ENCODE data around the gene NCR3LG1.

The NCR3LG1 gene

GRCh38 chr11:17395554-17395961, 44.0 kb downstream of the NCR3LG1 start:
- WGBS = 89% methylated on average over 20 of the region's 20 CpGs
- H4K8ac ChIP-seq (ENCODE audit: low read length) = no peak overlapping the region
- no peak overlapping the region for H2AK5ac ChIP-seq (ENCODE audit: low read length, severe bottlenecking)
- no peak overlapping the region for H4K91ac ChIP-seq (ENCODE audit: low read length)
- no peak overlapping the region for H3K14ac ChIP-seq (ENCODE audit: low read length in 2 of 2)
- no peaks in the 10 kb centered on the region for H3K36me3 ChIP-seq (ENCODE audit: control insufficient read depth in 1 of 2, insufficient read depth in 2 of 2, low read depth in 1 of 2, low read length in 2 of 2)
- no peak overlapping the region for H2BK120ac ChIP-seq (ENCODE audit: low read depth, low read length)
- H2AFZ ChIP-seq (ENCODE audit: low read depth, low read length) = no peak overlapping the region
- no peak overlapping the region for H3K4ac ChIP-seq (ENCODE audit: low read depth in 1 of 2, low read length in 2 of 2)
- no peak overlapping the region for H3K23ac ChIP-seq (ENCODE audit: low read length in 2 of 2)
- no peak overlapping the region for H3K4me2 ChIP-seq (ENCODE audit: low read length, poor library complexity, severe bottlenecking)
- H3K4me1 ChIP-seq (ENCODE audit: control insufficient read depth, insufficient read depth, low read depth, low read length) = no peaks in the 10 kb centered on the region
- H3K9ac ChIP-seq (ENCODE audit: low read length) = no peak overlapping the region
- H2BK15ac ChIP-seq (ENCODE audit: low read depth, poor library complexity, severe bottlenecking) = no peak overlapping the region
- no peaks in the 10 kb centered on the region for H3K79me1 ChIP-seq (replicated peaks; ENCODE audit: low read length, poor library complexity, severe bottlenecking)
- H2BK12ac ChIP-seq (ENCODE audit: low read length in 2 of 2) = no peak overlapping the region
- no peak for DNase-seq
- no peak overlapping the region for H2BK5ac ChIP-seq (ENCODE audit: low read depth, low read length, poor library complexity, severe bottlenecking)
- H3K27ac ChIP-seq (ENCODE audit: low read length, poor library complexity, severe bottlenecking) = no peak overlapping the region
- H3K4me3 ChIP-seq (ENCODE audit: insufficient read depth in 1 of 2, low read depth in 1 of 2, low read length in 2 of 2) = no peak overlapping the region
- no peaks in the 10 kb centered on the region for H3K9me3 ChIP-seq (ENCODE audit: control insufficient read depth, low read length)
- H3K18ac ChIP-seq (ENCODE audit: low read depth in 1 of 2, low read length in 2 of 2) = no peak overlapping the region
- peaks cover 27 to 62% of the 10 kb centered on the region in 2 experiments for H3K27me3 ChIP-seq (ENCODE audit: control insufficient read depth in 1 of 2, insufficient read depth in 1 of 2, low read length in 2 of 2)

GRCh38 chr11:17395978-17396377, 44.4 kb downstream of the NCR3LG1 start:
- Histone ChIP-seq H3K9me3 (ENCODE audit: control insufficient read depth, low read length) (no peaks in the 10 kb centered on the region), H3K4me2 (ENCODE audit: low read length, poor library complexity, severe bottlenecking) (no peak overlapping the region), H3K4ac (ENCODE audit: low read depth in 1 of 2, low read length in 2 of 2) (no peak overlapping the region), H2BK120ac (ENCODE audit: low read depth, low read length) (no peak overlapping the region), H3K4me1 (ENCODE audit: control insufficient read depth, insufficient read depth, low read depth, low read length) (no peaks in the 10 kb centered on the region), H3K79me1 (replicated peaks; ENCODE audit: low read length, poor library complexity, severe bottlenecking) (no peaks in the 10 kb centered on the region), H3K18ac (ENCODE audit: low read depth in 1 of 2, low read length in 2 of 2) (no peak overlapping the region), H3K27ac (ENCODE audit: low read length, poor library complexity, severe bottlenecking) (no peak overlapping the region), H2AK5ac (ENCODE audit: low read length, severe bottlenecking) (no peak overlapping the region), H2BK5ac (ENCODE audit: low read depth, low read length, poor library complexity, severe bottlenecking) (no peak overlapping the region), H3K27me3 (ENCODE audit: control insufficient read depth in 1 of 2, insufficient read depth in 1 of 2, low read length in 2 of 2) (peaks cover 23 to 60% of the 10 kb centered on the region in 2 experiments), H2AFZ (ENCODE audit: low read depth, low read length) (no peak overlapping the region), H3K4me3 (ENCODE audit: insufficient read depth in 1 of 2, low read depth in 1 of 2, low read length in 2 of 2) (no peak overlapping the region), H3K23ac (ENCODE audit: low read length in 2 of 2) (no peak overlapping the region), H3K14ac (ENCODE audit: low read length in 2 of 2) (no peak overlapping the region), H3K36me3 (ENCODE audit: control insufficient read depth in 1 of 2, insufficient read depth in 2 of 2, low read depth in 1 of 2, low read length in 2 of 2) (no peaks in the 10 kb centered on the region), H2BK15ac (ENCODE audit: low read depth, poor library complexity, severe bottlenecking) (no peak overlapping the region), H4K91ac (ENCODE audit: low read length) (no peak overlapping the region), H3K9ac (ENCODE audit: low read length) (no peak overlapping the region), H4K8ac (ENCODE audit: low read length) (no peak overlapping the region), H2BK12ac (ENCODE audit: low read length in 2 of 2) (no peak overlapping the region)
- no peak for DNase-seq
- WGBS = 92% methylated on average over 6 of the region's 6 CpGs

GRCh38 chr11:17396598-17397310, 45.2 kb downstream of the NCR3LG1 start:
- no peak overlapping the region for H3K27ac ChIP-seq (ENCODE audit: low read length, poor library complexity, severe bottlenecking)
- no peaks in the 10 kb centered on the region for H3K4me1 ChIP-seq (ENCODE audit: control insufficient read depth, insufficient read depth, low read depth, low read length)
- no peak overlapping the region for H3K4ac ChIP-seq (ENCODE audit: low read depth in 1 of 2, low read length in 2 of 2)
- no peak overlapping the region for H2BK15ac ChIP-seq (ENCODE audit: low read depth, poor library complexity, severe bottlenecking)
- 89% methylated on average over 22 of the region's 22 CpGs for WGBS
- no peak overlapping the region for H2AFZ ChIP-seq (ENCODE audit: low read depth, low read length)
- H3K9ac ChIP-seq (ENCODE audit: low read length) = no peak overlapping the region
- H2BK120ac ChIP-seq (ENCODE audit: low read depth, low read length) = no peak overlapping the region
- no peak overlapping the region for H2BK5ac ChIP-seq (ENCODE audit: low read depth, low read length, poor library complexity, severe bottlenecking)
- no peak overlapping the region for H3K4me3 ChIP-seq (ENCODE audit: insufficient read depth in 1 of 2, low read depth in 1 of 2, low read length in 2 of 2)
- H3K23ac ChIP-seq (ENCODE audit: low read length in 2 of 2) = no peak overlapping the region
- DNase-seq = no peak
- no peak overlapping the region for H3K14ac ChIP-seq (ENCODE audit: low read length in 2 of 2)
- H4K8ac ChIP-seq (ENCODE audit: low read length) = no peak overlapping the region
- H2AK5ac ChIP-seq (ENCODE audit: low read length, severe bottlenecking) = no peak overlapping the region
- no peak overlapping the region for H2BK12ac ChIP-seq (ENCODE audit: low read length in 2 of 2)
- no peaks in the 10 kb centered on the region for H3K9me3 ChIP-seq (ENCODE audit: control insufficient read depth, low read length)
- no peaks in the 10 kb centered on the region for H3K79me1 ChIP-seq (replicated peaks; ENCODE audit: low read length, poor library complexity, severe bottlenecking)
- no peak overlapping the region for H3K4me2 ChIP-seq (ENCODE audit: low read length, poor library complexity, severe bottlenecking)
- H3K18ac ChIP-seq (ENCODE audit: low read depth in 1 of 2, low read length in 2 of 2) = no peak overlapping the region
- H3K36me3 ChIP-seq (ENCODE audit: control insufficient read depth in 1 of 2, insufficient read depth in 2 of 2, low read depth in 1 of 2, low read length in 2 of 2) = no peaks in the 10 kb centered on the region
- H4K91ac ChIP-seq (ENCODE audit: low read length) = no peak overlapping the region
- H3K27me3 ChIP-seq (ENCODE audit: control insufficient read depth in 1 of 2, insufficient read depth in 1 of 2, low read length in 2 of 2) = peaks cover 20 to 55% of the 10 kb centered on the region in 2 experiments

GRCh38 chr11:17397311-17398002, 45.9 kb downstream of the NCR3LG1 start:
- Histone ChIP-seq H2BK120ac (ENCODE audit: low read depth, low read length) (no peak overlapping the region), H3K18ac (ENCODE audit: low read depth in 1 of 2, low read length in 2 of 2) (no peak overlapping the region), H2BK5ac (ENCODE audit: low read depth, low read length, poor library complexity, severe bottlenecking) (no peak overlapping the region), H3K4ac (ENCODE audit: low read depth in 1 of 2, low read length in 2 of 2) (no peak overlapping the region), H2AK5ac (ENCODE audit: low read length, severe bottlenecking) (no peak overlapping the region), H2BK12ac (ENCODE audit: low read length in 2 of 2) (no peak overlapping the region), H3K79me1 (replicated peaks; ENCODE audit: low read length, poor library complexity, severe bottlenecking) (no peaks in the 10 kb centered on the region), H3K27me3 (ENCODE audit: control insufficient read depth in 1 of 2, insufficient read depth in 1 of 2, low read length in 2 of 2) (peaks cover 18 to 51% of the 10 kb centered on the region in 2 experiments), H3K4me3 (ENCODE audit: insufficient read depth in 1 of 2, low read depth in 1 of 2, low read length in 2 of 2) (no peak overlapping the region), H3K14ac (ENCODE audit: low read length in 2 of 2) (no peak overlapping the region), H2BK15ac (ENCODE audit: low read depth, poor library complexity, severe bottlenecking) (peak overlapping the region; percentile 15), H3K23ac (ENCODE audit: low read length in 2 of 2) (no peak overlapping the region), H3K9ac (ENCODE audit: low read length) (no peak overlapping the region), H4K91ac (ENCODE audit: low read length) (no peak overlapping the region), H3K4me2 (ENCODE audit: low read length, poor library complexity, severe bottlenecking) (no peak overlapping the region), H3K27ac (ENCODE audit: low read length, poor library complexity, severe bottlenecking) (no peak overlapping the region), H3K36me3 (ENCODE audit: control insufficient read depth in 1 of 2, insufficient read depth in 2 of 2, low read depth in 1 of 2, low read length in 2 of 2) (no peaks in the 10 kb centered on the region), H4K8ac (ENCODE audit: low read length) (no peak overlapping the region), H2AFZ (ENCODE audit: low read depth, low read length) (no peak overlapping the region), H3K4me1 (ENCODE audit: control insufficient read depth, insufficient read depth, low read depth, low read length) (no peaks in the 10 kb centered on the region), H3K9me3 (ENCODE audit: control insufficient read depth, low read length) (no peaks in the 10 kb centered on the region)
- no peak for DNase-seq
- 92% methylated on average over 13 of the region's 14 CpGs for WGBS

Measured in mesenchymal stem cell (in vitro differentiated cells and primary cell).